Astrocyte (in vitro differentiated cells and primary cell): ENCODE measurements around the gene CCDC89. TPM values are rescaled to one million over a fixed set of nuclear protein-coding genes. Genes with fewer than 3 reads are reported as not detected.

ENCODE experiments used
- DNase-seq: peaks from one replicate; pipeline ENCODE4 v3.0.0-alpha.2; 2010; ENCODE audit warnings: low read depth
- FAIRE-seq: peaks from 2 replicates; lab custom pipeline; 2011; peaks lifted over from hg19 to GRCh38; lab: Jason Lieb, UNC
- H2AFZ ChIP-seq: 2 replicates; pipeline ENCODE4 v1.6.0; 2012; ENCODE audit warnings: low read depth, low read length, inconsistent platforms
- H3K27ac ChIP-seq: 2 replicates; pipeline ENCODE4 v1.5.1; 2011; ENCODE audit warnings: low read depth, low read length, inconsistent platforms
- H3K27me3 ChIP-seq: 2 replicates; pipeline ENCODE4 v1.6.0; 2011; ENCODE audit warnings: low read length, inconsistent platforms; ENCODE audit not compliant: insufficient read depth
- H3K36me3 ChIP-seq: 2 replicates; pipeline ENCODE4 v1.5.1; 2011; ENCODE audit warnings: low read length, inconsistent platforms; ENCODE audit not compliant: insufficient read depth
- H3K4me1 ChIP-seq: 2 replicates; pipeline ENCODE4 v1.5.1; 2011; ENCODE audit warnings: low read length, inconsistent platforms; ENCODE audit not compliant: insufficient read depth
- H3K4me2 ChIP-seq: 2 replicates; pipeline ENCODE4 v1.6.0; 2012; ENCODE audit warnings: low read length, inconsistent platforms
- H3K4me3 ChIP-seq: 2 replicates; pipeline ENCODE4 v1.5.1; 2011; ENCODE audit warnings: low read depth, mild to moderate bottlenecking, low read length, inconsistent platforms; ENCODE audit not compliant: insufficient read depth
- H3K79me2 ChIP-seq: 2 replicates; pipeline ENCODE4 v1.6.0; 2012; ENCODE audit warnings: mild to moderate bottlenecking, low read length, inconsistent platforms; ENCODE audit not compliant: insufficient read depth
- H3K9ac ChIP-seq: 2 replicates; pipeline ENCODE4 v1.6.0; 2012; ENCODE audit warnings: mild to moderate bottlenecking, low read length, inconsistent platforms
- H3K9me3 ChIP-seq: 2 replicates; pipeline ENCODE4 v1.5.1; 2012; ENCODE audit warnings: low read depth, mild to moderate bottlenecking, low read length, inconsistent platforms; ENCODE audit not compliant: insufficient read depth
- H4K20me1 ChIP-seq: 2 replicates; pipeline ENCODE4 v1.6.0; 2012; ENCODE audit warnings: low read length, inconsistent platforms; ENCODE audit not compliant: insufficient read depth
- H3K27ac Mint-ChIP-seq: one replicate; pipeline ENCODE4 v1.8.0; 2021; ENCODE audit warnings: mild to moderate bottlenecking, mixed read lengths; ENCODE audit not compliant: unreplicated experiment
- H3K27me3 Mint-ChIP-seq: one replicate; pipeline ENCODE4 v1.8.0; 2021; ENCODE audit warnings: low read depth, mixed read lengths; ENCODE audit not compliant: unreplicated experiment
- H3K36me3 Mint-ChIP-seq: one replicate; pipeline ENCODE4 v1.8.0; 2021; ENCODE audit warnings: low read depth, mixed read lengths; ENCODE audit not compliant: unreplicated experiment
- H3K4me1 Mint-ChIP-seq: one replicate; pipeline ENCODE4 v1.8.0; 2021; ENCODE audit warnings: low read depth, mixed read lengths; ENCODE audit not compliant: unreplicated experiment
- H3K4me3 Mint-ChIP-seq: one replicate; pipeline ENCODE4 v1.8.0; 2021; ENCODE audit warnings: mild to moderate bottlenecking, moderate library complexity, mixed read lengths; ENCODE audit not compliant: unreplicated experiment
- H3K9me3 Mint-ChIP-seq: one replicate; pipeline ENCODE4 v1.8.0; 2021; ENCODE audit warnings: mild to moderate bottlenecking, mixed read lengths; ENCODE audit not compliant: unreplicated experiment
- EZH2 ChIP-seq: IDR thresholded peaks from 2 replicates; pipeline ENCODE4 v1.6.1; 2012; ENCODE audit warnings: mild to moderate bottlenecking, low read length, inconsistent platforms; ENCODE audit not compliant: insufficient read depth
- total RNA-seq: library from RNA; stranded (reverse); gene quantifications from 2 replicates; pipeline ENCODE4 v1.2.1, GENCODE V29; 2021
- TF ChIP-seq, protein P1 (sequence below): IDR thresholded peaks from 2 replicates; pipeline ENCODE4 v1.5.1; 2011; ENCODE audit warnings: low read depth, mild to moderate bottlenecking, inconsistent platforms, low read length, moderate library complexity; ENCODE audit not compliant: insufficient read depth

CCDC89 gene
- total RNA-seq, 1 donor from 2014 or later, result 0.30 TPM

- peaks cover 2% of the 10 kb centered on the region for H3K9me3 Mint-ChIP-seq
- H4K20me1 ChIP-seq, result no peaks in the 10 kb centered on the region
- peak overlapping the region; percentile 95 for H3K27ac Mint-ChIP-seq
- H3K4me3 ChIP-seq, result peak overlapping the region; percentile 91
- no peak for FAIRE-seq
- peaks cover 3% of the 10 kb centered on the region for H3K4me1 ChIP-seq
- H3K27me3 ChIP-seq, result no peaks in the 10 kb centered on the region
- H2AFZ ChIP-seq, result peak overlapping the region; percentile 79
- H3K4me3 Mint-ChIP-seq, result peak overlapping the region; percentile 96
- H3K27ac ChIP-seq, result peak overlapping the region; percentile 78
- peaks cover 25% of the 10 kb centered on the region for H3K79me2 ChIP-seq
- H3K4me1 Mint-ChIP-seq, result peaks cover 3% of the 10 kb centered on the region
- H3K36me3 ChIP-seq, result peaks cover 4% of the 10 kb centered on the region
- H3K27me3 Mint-ChIP-seq, result no peaks in the 10 kb centered on the region
- DNase-seq, result no peak
- no peaks in the 10 kb centered on the region for H3K36me3 Mint-ChIP-seq
- peak overlapping the region; percentile 90 for H3K9ac ChIP-seq
- H3K4me2 ChIP-seq, result peak overlapping the region; percentile 90
- TF ChIP-seq EZH2, result no peak
- TF ChIP-seq, protein P1, sequence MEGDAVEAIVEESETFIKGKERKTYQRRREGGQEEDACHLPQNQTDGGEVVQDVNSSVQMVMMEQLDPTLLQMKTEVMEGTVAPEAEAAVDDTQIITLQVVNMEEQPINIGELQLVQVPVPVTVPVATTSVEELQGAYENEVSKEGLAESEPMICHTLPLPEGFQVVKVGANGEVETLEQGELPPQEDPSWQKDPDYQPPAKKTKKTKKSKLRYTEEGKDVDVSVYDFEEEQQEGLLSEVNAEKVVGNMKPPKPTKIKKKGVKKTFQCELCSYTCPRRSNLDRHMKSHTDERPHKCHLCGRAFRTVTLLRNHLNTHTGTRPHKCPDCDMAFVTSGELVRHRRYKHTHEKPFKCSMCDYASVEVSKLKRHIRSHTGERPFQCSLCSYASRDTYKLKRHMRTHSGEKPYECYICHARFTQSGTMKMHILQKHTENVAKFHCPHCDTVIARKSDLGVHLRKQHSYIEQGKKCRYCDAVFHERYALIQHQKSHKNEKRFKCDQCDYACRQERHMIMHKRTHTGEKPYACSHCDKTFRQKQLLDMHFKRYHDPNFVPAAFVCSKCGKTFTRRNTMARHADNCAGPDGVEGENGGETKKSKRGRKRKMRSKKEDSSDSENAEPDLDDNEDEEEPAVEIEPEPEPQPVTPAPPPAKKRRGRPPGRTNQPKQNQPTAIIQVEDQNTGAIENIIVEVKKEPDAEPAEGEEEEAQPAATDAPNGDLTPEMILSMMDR, result no peak
- no peaks in the 10 kb centered on the region for H3K9me3 ChIP-seq
Observed at GRCh38 chr11:85647078-85647477, 38.9 kb downstream of the CCDC89 start.

GRCh38 chr11:85643191-85643614 lies 42.8 kb downstream of the CCDC89 start:
- Histone ChIP-seq H3K4me2 (no peak overlapping the region), H4K20me1 (no peaks in the 10 kb centered on the region), H3K4me3 (no peak overlapping the region), H2AFZ (no peak overlapping the region), H3K36me3 (no peaks in the 10 kb centered on the region), H3K9me3 (no peaks in the 10 kb centered on the region), H3K27me3 (no peaks in the 10 kb centered on the region), H3K79me2 (peaks cover 4% of the 10 kb centered on the region), H3K4me1 (no peaks in the 10 kb centered on the region), H3K9ac (no peak overlapping the region), H3K27ac (no peak overlapping the region)
- DNase-seq (no peak), FAIRE-seq (no peak)
- H3K27ac Mint-ChIP-seq, result no peak overlapping the region
- H3K4me1 Mint-ChIP-seq, result no peaks in the 10 kb centered on the region
- no peaks in the 10 kb centered on the region for H3K36me3 Mint-ChIP-seq
- H3K9me3 Mint-ChIP-seq, result no peaks in the 10 kb centered on the region
- H3K4me3 Mint-ChIP-seq, result no peak overlapping the region
- no peaks in the 10 kb centered on the region for H3K27me3 Mint-ChIP-seq
- TF ChIP-seq EZH2, result no peak
- TF ChIP-seq, protein P1, result no peak

GRCh38 chr11:85634747-85635146 lies 51.2 kb downstream of the CCDC89 start:
- DNase-seq, result no peak
- Histone ChIP-seq H3K4me1 (no peaks in the 10 kb centered on the region), H2AFZ (no peak overlapping the region), H3K9me3 (no peaks in the 10 kb centered on the region), H4K20me1 (no peaks in the 10 kb centered on the region), H3K9ac (no peak overlapping the region), H3K4me3 (no peak overlapping the region), H3K27me3 (no peaks in the 10 kb centered on the region), H3K4me2 (no peak overlapping the region), H3K36me3 (peaks cover 9% of the 10 kb centered on the region), H3K79me2 (peaks cover 26% of the 10 kb centered on the region), H3K27ac (no peak overlapping the region)
- no peaks in the 10 kb centered on the region for H3K9me3 Mint-ChIP-seq
- no peak overlapping the region for H3K27ac Mint-ChIP-seq
- H3K4me1 Mint-ChIP-seq, result peaks cover 3% of the 10 kb centered on the region
- H3K4me3 Mint-ChIP-seq, result no peak overlapping the region
- no peak for TF ChIP-seq EZH2
- TF ChIP-seq, protein P1, result no peak
- no peaks in the 10 kb centered on the region for H3K27me3 Mint-ChIP-seq
- no peak for FAIRE-seq
- no peaks in the 10 kb centered on the region for H3K36me3 Mint-ChIP-seq
